HG03064 (cell line): ENCODE results near the gene PRXL2A.
"Not testable (repeated sequence)": the region's sequence is repeated elsewhere in the genome, so short reads cannot be mapped to it uniquely, and the experiment has no call there.

Source experiments
- ATAC-seq: cut with Tn5 transposase; IDR thresholded peaks from one replicate; pipeline ENCODE4 v1.9.1; 2021; ENCODE audit warnings: low read depth; ENCODE audit not compliant: unreplicated experiment

Gene PRXL2A

DNA sequence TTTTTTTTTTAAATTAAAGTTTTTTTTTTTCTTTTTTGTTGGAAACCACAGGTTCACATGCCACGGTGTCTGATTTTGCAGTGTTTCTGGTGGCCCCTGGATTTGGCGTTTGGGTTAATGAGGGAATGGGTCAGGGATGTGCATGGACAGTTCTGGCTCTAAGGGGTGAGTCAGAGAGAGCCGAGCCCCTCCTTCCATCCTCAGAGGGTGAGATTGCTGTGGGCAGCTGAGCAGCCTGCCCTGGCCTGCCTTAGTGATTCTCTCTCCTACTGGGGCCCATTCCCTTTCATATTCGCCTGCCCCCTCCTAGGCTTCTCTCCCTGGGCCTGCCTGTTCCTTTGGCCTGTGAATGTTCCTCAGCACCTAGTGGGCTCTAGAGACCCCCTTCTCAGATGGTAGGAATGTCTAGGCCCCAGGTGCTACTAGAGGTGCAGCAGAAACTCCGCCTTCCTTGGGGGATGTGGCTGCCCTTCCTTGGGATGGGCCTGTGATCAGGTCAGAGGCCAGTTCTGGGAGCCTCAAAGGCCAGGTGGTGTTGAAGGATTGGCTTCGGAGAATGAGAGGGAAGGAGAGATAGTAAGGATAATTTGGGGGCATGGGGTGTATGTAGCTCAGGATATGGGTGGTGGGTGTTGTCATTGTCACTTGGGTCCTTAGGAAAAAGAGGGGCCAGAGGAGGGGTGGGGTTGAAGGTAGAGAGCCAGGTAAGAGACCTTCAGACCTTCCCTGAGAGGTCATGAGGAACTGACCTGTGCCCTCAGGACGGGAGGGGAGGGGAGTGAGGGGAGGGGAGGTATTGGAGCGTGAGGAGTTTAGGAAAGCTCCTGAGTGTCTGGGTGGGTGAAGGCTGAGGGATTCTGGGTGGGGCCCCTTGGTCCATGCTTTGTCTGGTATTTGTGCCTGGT is 65.6 kb downstream of the PRXL2A start:
- no peak for ATAC-seq

DNA sequence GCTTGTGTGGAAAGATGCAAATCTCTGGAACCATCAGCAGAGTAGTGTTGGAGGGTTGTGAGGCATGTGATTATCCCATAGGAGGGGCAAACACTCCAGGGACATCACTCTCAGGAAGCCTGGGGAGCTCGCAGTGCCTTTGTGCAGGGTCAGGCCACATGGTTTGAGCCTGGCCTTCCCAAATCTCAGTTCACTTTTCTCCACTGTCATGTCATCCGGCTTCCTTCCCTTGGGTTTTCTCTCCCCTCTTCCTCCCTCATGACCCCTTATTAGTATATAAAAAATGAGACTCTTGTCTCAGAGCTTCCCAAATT is 66.2 kb downstream of the PRXL2A start:
- no peak for ATAC-seq

DNA sequence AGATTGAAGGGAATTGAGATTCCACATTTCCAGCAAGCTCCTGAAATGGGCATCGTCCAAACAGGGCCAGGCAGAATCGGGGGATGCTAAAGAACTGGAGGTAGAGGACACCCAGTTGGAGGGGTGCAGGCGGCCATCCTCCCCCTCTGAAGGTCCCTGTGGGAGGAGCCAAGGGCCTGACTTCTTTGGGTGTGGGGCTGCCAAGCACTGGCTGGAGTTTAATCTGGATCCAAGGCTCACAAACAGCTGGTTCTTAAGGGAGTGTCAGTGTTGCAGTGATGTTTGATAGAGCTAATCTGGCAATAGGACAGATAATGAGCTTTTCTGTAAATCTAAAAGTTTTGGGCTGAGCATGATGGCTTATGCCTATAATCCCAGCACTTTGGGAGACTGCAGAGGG is 66.6 kb downstream of the PRXL2A start:
- no peak for ATAC-seq

- not testable (repeated sequence) for ATAC-seq
These were observed 67.3 kb downstream of the PRXL2A start for GRCh38 chr10:80475641-80476040.

DNA sequence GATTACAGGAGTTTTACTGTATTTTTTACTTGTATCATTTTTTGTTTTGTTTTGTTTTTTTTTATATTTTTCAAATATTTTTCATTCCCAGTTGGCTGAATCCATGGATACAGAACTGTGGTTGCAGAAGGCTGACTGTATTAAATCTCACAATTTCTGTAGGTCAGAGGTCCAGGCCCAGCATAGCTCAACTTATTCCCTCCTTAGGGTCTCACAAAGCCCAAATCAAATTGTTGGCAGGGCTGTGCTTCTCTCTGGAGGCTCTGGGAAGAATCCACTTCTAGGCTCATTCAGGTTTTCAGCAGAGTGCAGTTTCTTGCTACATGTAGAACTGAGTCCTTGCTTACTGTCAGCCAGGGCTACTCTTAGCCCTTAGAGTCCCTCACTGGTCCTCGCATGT is 68.3 kb downstream of the PRXL2A start:
- no peak for ATAC-seq

- no peak for ATAC-seq
These were observed 69.5 kb downstream of the PRXL2A start for GRCh38 chr10:80477813-80478212.

GRCh38 chr10:80480373-80480772 is 72.0 kb downstream of the PRXL2A start:
- not testable (repeated sequence) for ATAC-seq

- ATAC-seq = no peak
These were observed 72.5 kb downstream of the PRXL2A start for GRCh38 chr10:80480852-80481251.

GRCh38 chr10:80484243-80484642 is 75.9 kb downstream of the PRXL2A start:
- ATAC-seq = no peak

DNA sequence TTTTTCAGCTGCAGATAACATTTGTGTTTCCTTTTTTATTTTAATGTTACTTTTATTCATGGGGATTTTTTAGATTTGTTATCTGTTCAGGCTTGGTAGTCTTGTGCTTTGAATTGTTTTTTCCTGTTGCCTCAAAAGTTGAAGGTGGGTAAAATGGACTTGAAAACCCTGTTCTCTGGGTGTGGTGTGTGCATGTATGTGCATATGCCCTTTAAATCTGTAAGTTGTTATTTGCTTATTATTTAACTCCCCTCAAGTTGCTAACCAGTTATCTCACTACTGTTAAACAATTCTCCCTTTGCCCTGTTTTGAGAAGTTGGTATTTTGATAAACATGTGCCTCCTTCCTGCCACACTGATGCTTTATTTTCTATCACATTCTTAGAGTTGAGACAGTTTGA is 76.3 kb downstream of the PRXL2A start:
- no peak for ATAC-seq

DNA sequence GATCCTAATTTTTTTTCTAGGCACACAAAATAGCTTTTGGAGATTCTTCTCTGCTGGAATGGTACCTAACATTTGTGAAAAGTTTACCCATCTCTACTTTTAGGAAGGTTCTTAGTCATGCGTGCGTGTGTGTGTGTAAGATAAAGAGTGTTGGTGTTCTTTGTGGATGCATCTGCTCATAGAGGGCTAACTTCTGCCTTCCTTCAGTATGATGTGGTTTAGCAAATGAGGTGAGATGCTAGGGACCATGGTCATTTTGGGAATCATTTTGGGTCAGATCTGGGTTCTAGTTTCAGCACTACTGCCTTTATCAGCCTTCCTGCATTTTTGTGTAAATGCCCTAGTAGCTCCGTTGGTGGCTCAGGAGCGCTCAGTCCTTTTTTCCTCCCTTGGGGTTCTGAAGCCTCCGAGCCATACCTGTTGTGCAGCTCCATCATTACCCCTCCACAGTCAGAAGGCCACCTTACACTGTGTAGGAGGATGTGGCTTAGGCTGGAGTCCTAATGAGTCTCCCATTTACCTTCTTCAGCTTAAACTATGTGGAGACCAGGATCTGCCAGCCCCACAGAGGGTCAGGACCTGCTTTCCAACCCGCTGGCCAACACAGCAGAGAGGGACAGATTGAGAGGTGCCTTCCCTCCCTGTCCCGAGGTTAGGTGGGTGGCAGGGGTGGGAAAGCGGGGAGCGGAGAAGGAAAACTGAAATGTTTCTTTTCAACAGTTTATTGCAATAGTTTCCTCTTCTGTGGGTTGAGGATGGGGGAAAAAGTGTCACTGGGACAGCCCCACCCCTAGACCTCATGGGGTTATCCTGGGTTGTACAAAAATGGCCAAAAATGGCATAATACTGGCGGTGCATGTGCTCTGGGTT is 77.0 kb downstream of the PRXL2A start:
- ATAC-seq = no peak

- ATAC-seq = no peak
These were observed 77.8 kb downstream of the PRXL2A start for GRCh38 chr10:80485946-80486764.
